GM18909 (cell line): ENCODE measurements around the gene GRAMD1B.
"Not testable (repeated sequence)": the region's sequence is repeated elsewhere in the genome, so short reads cannot be mapped to it uniquely, and the experiment has no call there.

Experiments
- ATAC-seq: cut with Tn5 transposase; IDR thresholded peaks from one replicate; pipeline ENCODE4 v1.9.1; 2021; ENCODE audit warnings: mild to moderate bottlenecking; ENCODE audit not compliant: unreplicated experiment, poor library complexity

Gene GRAMD1B

GRCh38 chr11:123494195-123495050 lies 64.4 kb downstream of the GRAMD1B start:
- no peak for ATAC-seq

GRCh38 chr11:123504401-123504800 lies 74.3 kb downstream of the GRAMD1B start:
- no peak for ATAC-seq

- peak; percentile 84 for ATAC-seq
Measured at GRCh38 chr11:123505546-123506299, 75.7 kb downstream of the GRAMD1B start.

GRCh38 chr11:123507043-123507442 lies 77.0 kb downstream of the GRAMD1B start:
- no peak for ATAC-seq

GRCh38 chr11:123509737-123510578 lies 79.9 kb downstream of the GRAMD1B start:
- ATAC-seq: no peak

GRCh38 chr11:123510579-123510905 lies 80.5 kb downstream of the GRAMD1B start:
- no peak for ATAC-seq

- peak; percentile 92 for ATAC-seq
Measured at GRCh38 chr11:123511037-123511870, 81.2 kb downstream of the GRAMD1B start.

GRCh38 chr11:123513309-123513708 lies 83.2 kb downstream of the GRAMD1B start:
- not testable (repeated sequence) for ATAC-seq

GRCh38 chr11:123516238-123516637 lies 86.2 kb downstream of the GRAMD1B start:
- no peak for ATAC-seq

GRCh38 chr11:123517559-123518364 lies 87.7 kb downstream of the GRAMD1B start:
- ATAC-seq: peak; percentile 57

GRCh38 chr11:123518496-123519054 lies 88.5 kb downstream of the GRAMD1B start:
- ATAC-seq: no peak

GRCh38 chr11:123519055-123519796 lies 89.2 kb downstream of the GRAMD1B start:
- ATAC-seq: no peak

GRCh38 chr11:123519797-123520193 lies 89.7 kb downstream of the GRAMD1B start:
- no peak for ATAC-seq

- ATAC-seq: not testable (repeated sequence)
Measured at GRCh38 chr11:123520476-123520875, 90.4 kb downstream of the GRAMD1B start.

- ATAC-seq: no peak
Measured at GRCh38 chr11:123521001-123521400, 90.9 kb downstream of the GRAMD1B start.

GRCh38 chr11:123521930-123522329 lies 91.9 kb downstream of the GRAMD1B start:
- ATAC-seq: no peak

- no peak for ATAC-seq
Measured at GRCh38 chr11:123523539-123523938, 93.5 kb downstream of the GRAMD1B start.

- no peak for ATAC-seq
Measured at GRCh38 chr11:123525097-123525496, 95.0 kb downstream of the GRAMD1B start.
